CD4-positive, alpha-beta T cell treated with Interleukin-15 for 4 hours (primary cell): Measurements from ENCODE around the gene AMBRA1.

Experiments used
- DNase-seq: peaks from one replicate; pipeline ENCODE4 v3.0.0-alpha.2; 2020; ENCODE audit warnings: low spot score

The AMBRA1 gene

GRCh38 chr11:46367244-46367915 is 226.4 kb downstream of the AMBRA1 start:
- peak; percentile 76 for DNase-seq

GRCh38 chr11:46366661-46367161 is 227.1 kb downstream of the AMBRA1 start:
- no peak for DNase-seq

- no peak for DNase-seq
These were observed 227.6 kb downstream of the AMBRA1 start for GRCh38 chr11:46366260-46366659.

GRCh38 chr11:46364791-46365190 is 229.0 kb downstream of the AMBRA1 start:
- DNase-seq: no peak

- DNase-seq: no peak
These were observed 229.8 kb downstream of the AMBRA1 start for GRCh38 chr11:46364056-46364455.

- DNase-seq: no peak
These were observed 230.3 kb downstream of the AMBRA1 start for GRCh38 chr11:46363455-46364005.

- no peak for DNase-seq
These were observed 230.8 kb downstream of the AMBRA1 start for GRCh38 chr11:46363031-46363407.

GRCh38 chr11:46362156-46363030 is 231.4 kb downstream of the AMBRA1 start:
- no peak for DNase-seq

- peak; percentile 59 for DNase-seq
These were observed 232.3 kb downstream of the AMBRA1 start for GRCh38 chr11:46361283-46362155.

GRCh38 chr11:46360878-46361277 is 232.9 kb downstream of the AMBRA1 start:
- no peak for DNase-seq

- no peak for DNase-seq
These were observed 233.9 kb downstream of the AMBRA1 start for GRCh38 chr11:46359953-46360352.

- DNase-seq: no peak
These were observed 236.3 kb downstream of the AMBRA1 start for GRCh38 chr11:46357483-46357936.

- no peak for DNase-seq
These were observed 236.8 kb downstream of the AMBRA1 start for GRCh38 chr11:46356924-46357482.

GRCh38 chr11:46353698-46354097 is 240.1 kb downstream of the AMBRA1 start:
- DNase-seq: no peak

- peak; percentile 85 for DNase-seq
These were observed 241.6 kb downstream of the AMBRA1 start for GRCh38 chr11:46352063-46352841.

GRCh38 chr11:46351606-46352005 is 242.2 kb downstream of the AMBRA1 start:
- no peak for DNase-seq

GRCh38 chr11:46351148-46351547 is 242.7 kb downstream of the AMBRA1 start:
- no peak for DNase-seq

- no peak for DNase-seq
These were observed 243.1 kb downstream of the AMBRA1 start for GRCh38 chr11:46350695-46351094.

- DNase-seq: peak; percentile 62
These were observed 245.0 kb downstream of the AMBRA1 start for GRCh38 chr11:46348566-46349401.
